HUES6 (cell line): Measurements from ENCODE around the gene CGNL1.
A peak's percentile ranks its signal among the peaks of the same experiment; 100 is the strongest.

Experiments used
- H3K27ac ChIP-seq: 2 replicates; pipeline ENCODE4 v1.7.0; 2013; ENCODE audit warnings: low read depth, mild to moderate bottlenecking, low read length, inconsistent platforms
- H3K27me3 ChIP-seq: 2 replicates; pipeline ENCODE4 v1.6.1; 2013; ENCODE audit warnings: low read length; ENCODE audit not compliant: control insufficient read depth, insufficient read depth
- H3K36me3 ChIP-seq: 2 replicates; pipeline ENCODE4 v1.6.1; 2013; ENCODE audit warnings: low read length; ENCODE audit not compliant: control insufficient read depth, insufficient read depth
- H3K4me1 ChIP-seq: 2 replicates; pipeline ENCODE4 v1.6.1; 2013; ENCODE audit warnings: low read length; ENCODE audit not compliant: control insufficient read depth, insufficient read depth
- H3K4me3 ChIP-seq: 2 replicates; pipeline ENCODE4 v1.5.1; 2013; ENCODE audit warnings: low read depth, low read length
- H3K9ac ChIP-seq: one replicate; pipeline ENCODE4 v1.6.1; 2013; ENCODE audit warnings: mild to moderate bottlenecking, low read length
- H3K9me3 ChIP-seq: 2 replicates; pipeline ENCODE4 v1.6.1; 2013; ENCODE audit warnings: low read depth, low read length; ENCODE audit not compliant: control insufficient read depth, insufficient read depth

CGNL1 gene

DNA sequence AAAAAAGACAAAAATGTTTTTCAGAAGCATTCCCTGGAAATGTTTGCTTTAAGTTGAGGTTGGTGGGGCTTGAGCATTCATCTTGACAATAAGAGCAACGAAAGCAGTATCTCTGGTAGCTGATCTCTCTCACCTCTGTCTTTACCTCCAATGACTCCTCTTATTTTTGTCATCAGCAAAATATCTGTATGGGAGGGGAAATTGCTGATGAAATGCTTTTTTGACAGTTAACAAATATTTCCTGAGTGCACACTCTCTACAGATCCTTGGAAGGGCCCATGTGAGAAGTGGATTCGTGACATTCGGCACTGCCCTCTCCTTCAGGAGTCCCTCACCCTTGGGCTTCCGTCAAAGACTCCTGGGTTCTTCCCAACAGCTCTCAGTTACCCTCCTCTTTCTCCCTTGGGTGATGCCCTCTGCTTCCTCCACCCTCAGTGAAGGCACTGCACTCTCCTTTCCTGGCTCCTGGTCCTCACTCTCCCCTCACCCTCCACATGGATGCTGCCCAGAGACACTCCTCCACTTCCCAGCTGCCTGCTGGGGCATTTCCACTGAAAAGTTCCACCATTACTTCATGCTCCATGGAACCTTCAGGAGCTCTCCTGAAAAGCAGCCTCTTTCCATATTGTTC lies 2.9 kb upstream of the CGNL1 start:
- H3K4me3 ChIP-seq = no peak overlapping the region
- no peak overlapping the region for H3K9ac ChIP-seq
- peaks cover 19% of the 10 kb centered on the region for H3K4me1 ChIP-seq
- no peaks in the 10 kb centered on the region for H3K9me3 ChIP-seq
- no peaks in the 10 kb centered on the region; the same call in 1 of the 2 replicates for H3K27me3 ChIP-seq
- H3K36me3 ChIP-seq = no peaks in the 10 kb centered on the region
- no peak overlapping the region for H3K27ac ChIP-seq

DNA sequence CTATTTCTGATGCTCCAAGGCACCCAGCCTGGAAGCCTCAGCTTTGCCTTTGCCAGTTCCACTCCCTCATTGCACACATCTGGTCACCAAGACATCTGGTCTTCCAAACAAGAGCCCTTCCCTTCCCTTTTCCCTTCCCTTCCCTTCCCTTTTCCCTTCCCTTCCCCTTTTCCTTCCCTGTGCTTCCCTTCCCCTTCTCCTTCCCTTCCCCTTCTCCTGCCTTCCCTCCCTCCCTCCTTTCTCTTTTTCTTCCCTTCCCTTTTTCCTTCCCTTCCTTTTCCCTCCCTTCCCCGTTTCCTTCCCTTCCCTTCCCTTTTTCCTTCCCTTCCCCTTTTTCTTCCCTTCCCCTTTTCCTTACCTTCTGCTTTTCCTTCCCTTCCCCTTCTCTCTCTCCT lies 2.4 kb upstream of the CGNL1 start:
- no peak overlapping the region for H3K27ac ChIP-seq
- H3K4me1 ChIP-seq = peaks cover 23% of the 10 kb centered on the region
- no peaks in the 10 kb centered on the region for H3K36me3 ChIP-seq
- H3K27me3 ChIP-seq = no peaks in the 10 kb centered on the region; the same call in 1 of the 2 replicates
- no peak overlapping the region for H3K4me3 ChIP-seq
- no peak overlapping the region for H3K9ac ChIP-seq
- H3K9me3 ChIP-seq = no peaks in the 10 kb centered on the region

DNA sequence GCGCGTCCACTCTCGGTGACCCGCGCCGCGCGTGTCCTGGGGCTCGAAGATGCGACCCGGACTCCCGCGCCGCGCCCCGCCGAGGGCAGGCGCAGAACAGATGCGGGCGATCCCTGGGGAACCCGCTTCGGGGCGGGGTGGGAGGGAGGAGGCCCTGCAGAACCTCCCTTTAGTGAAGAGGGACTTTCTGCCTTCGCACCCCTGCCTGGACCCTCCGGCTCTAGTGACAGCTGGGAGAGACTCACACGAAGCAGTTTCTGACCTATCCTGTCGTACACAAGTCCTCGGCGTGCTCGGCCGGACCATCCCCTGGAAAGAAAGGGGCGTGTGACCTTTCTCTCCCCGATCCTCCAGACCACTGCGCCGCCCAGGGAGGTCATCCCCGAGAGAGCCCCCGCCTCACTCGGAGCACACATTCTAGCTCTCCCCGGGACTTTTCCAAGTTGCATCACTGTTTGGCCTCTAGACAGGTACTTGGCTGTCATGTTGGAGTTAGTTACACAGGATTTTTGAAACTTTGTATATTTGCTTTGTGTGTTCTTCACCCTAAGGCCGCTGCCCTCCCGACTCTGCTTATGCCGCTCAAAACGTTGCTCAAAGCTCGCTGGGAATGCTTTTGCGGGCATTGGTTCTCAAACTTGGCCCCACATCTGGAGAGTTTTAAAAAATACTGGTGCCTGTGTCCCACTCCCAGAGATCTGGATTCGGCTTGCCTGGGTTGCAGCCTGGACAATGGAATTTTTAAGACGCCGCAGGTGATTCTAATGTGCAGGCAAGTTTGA lies 582 bp downstream of the CGNL1 start:
- H3K9ac ChIP-seq = peak overlapping the region; percentile 62
- no peaks in the 10 kb centered on the region; the same call in 1 of the 2 replicates for H3K27me3 ChIP-seq

DNA sequence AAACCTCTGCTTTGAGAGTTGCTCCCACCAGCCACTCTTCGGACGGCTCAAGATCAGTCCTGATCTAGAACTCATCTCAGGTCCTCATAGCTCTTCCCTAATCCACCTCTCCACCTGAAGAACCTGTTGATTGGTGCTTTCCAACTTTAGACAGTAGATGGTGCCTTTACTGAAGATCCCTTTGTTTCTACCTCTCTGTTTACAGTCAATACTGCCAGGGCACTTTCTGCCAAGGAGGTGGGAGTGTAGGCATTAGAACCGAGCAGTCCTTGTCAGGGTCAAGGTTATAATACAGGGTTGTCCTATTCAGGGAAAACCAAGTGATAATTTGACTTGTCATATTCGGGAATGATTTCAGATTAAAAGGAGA lies 1.2 kb downstream of the CGNL1 start:
- Histone ChIP-seq H3K36me3 (no peaks in the 10 kb centered on the region), H3K9ac (peak overlapping the region; percentile 62), H3K9me3 (no peaks in the 10 kb centered on the region), H3K4me3 (peak overlapping the region; percentile 79), H3K27me3 (no peaks in the 10 kb centered on the region; the same call in 1 of the 2 replicates), H3K4me1 (peaks cover 47% of the 10 kb centered on the region), H3K27ac (no peak overlapping the region)

More for the DNA sequence above, 582 bp downstream of the CGNL1 start:
- Histone ChIP-seq H3K9me3 (no peaks in the 10 kb centered on the region), H3K4me3 (peak overlapping the region; percentile 79), H3K36me3 (no peaks in the 10 kb centered on the region), H3K27ac (no peak overlapping the region), H3K4me1 (peaks cover 47% of the 10 kb centered on the region)

DNA sequence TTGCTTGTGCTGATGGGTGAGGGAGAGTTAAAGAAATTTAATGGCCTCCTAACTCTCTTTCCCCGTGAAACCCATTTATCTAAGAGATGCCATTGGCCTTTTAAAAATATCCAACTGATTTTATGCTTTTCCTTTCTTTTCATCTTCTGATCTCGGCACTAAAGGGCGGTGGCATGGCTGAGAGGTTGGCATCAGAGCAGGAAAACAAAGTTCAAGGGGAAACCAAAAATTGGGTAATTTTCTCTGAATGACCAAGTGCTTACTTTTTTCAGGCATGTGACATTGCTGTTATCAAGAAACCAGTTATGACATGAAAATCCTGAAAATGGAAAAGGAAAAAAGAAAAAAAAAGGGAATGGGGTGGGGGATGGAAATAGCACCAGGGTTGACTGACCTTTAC lies 3.2 kb downstream of the CGNL1 start:
- Histone ChIP-seq H3K9me3 (no peaks in the 10 kb centered on the region), H3K9ac (no peak overlapping the region), H3K27me3 (no peaks in the 10 kb centered on the region)

DNA sequence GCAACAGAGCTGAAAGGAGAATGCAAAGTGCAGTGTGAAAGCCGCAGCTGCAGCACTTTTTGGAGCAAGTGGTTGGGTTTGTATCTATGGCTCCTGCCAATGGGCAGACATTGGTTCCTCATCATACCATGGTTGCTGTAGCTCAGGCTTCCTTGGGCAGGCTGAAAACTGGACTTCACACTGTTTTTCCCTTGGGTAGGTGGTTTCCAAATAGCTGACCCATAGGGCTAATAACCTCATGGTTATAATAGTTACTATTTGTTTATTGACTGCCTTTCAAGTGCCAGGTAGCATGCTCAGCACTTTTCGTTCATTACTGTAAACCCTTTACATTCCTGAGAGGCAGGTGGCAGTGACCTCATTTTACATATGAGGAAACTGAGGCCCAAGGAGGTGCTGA lies 4.5 kb downstream of the CGNL1 start:
- H3K4me3 ChIP-seq = no peak overlapping the region
- H3K4me1 ChIP-seq = peaks cover 66% of the 10 kb centered on the region
- no peaks in the 10 kb centered on the region for H3K27me3 ChIP-seq
- H3K27ac ChIP-seq = no peak overlapping the region
- H3K9ac ChIP-seq = no peak overlapping the region
- no peaks in the 10 kb centered on the region for H3K9me3 ChIP-seq
- no peaks in the 10 kb centered on the region for H3K36me3 ChIP-seq

More for the DNA sequence above, 3.2 kb downstream of the CGNL1 start:
- H3K4me3 ChIP-seq = no peak overlapping the region
- no peak overlapping the region for H3K27ac ChIP-seq
- H3K4me1 ChIP-seq = peaks cover 53% of the 10 kb centered on the region
- no peaks in the 10 kb centered on the region for H3K36me3 ChIP-seq

DNA sequence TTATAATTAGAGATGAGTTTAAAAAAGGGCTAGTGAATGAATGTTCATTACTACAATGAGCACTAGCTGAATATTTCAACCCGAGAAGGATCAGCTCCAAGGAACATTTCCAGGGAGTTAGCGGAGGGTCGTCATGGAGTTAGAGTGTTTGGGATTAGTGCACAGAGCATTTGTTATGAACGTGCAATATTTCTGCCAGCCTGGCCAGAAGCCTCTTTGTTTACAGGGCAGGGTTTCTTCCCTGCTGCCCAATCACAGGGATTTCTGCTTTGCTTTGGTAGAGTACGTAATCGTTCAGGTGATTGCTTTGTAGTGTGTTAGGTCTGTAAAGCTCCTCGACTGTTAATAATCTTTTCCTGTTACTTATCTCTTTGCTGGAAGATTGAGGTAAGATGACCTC lies 5.9 kb downstream of the CGNL1 start:
- Histone ChIP-seq H3K27ac (peak overlapping the region; percentile 16; the same call in 1 of the 2 replicates), H3K9me3 (no peaks in the 10 kb centered on the region), H3K36me3 (no peaks in the 10 kb centered on the region), H3K9ac (no peak overlapping the region), H3K4me3 (no peak overlapping the region), H3K27me3 (no peaks in the 10 kb centered on the region), H3K4me1 (peaks cover 74% of the 10 kb centered on the region)

DNA sequence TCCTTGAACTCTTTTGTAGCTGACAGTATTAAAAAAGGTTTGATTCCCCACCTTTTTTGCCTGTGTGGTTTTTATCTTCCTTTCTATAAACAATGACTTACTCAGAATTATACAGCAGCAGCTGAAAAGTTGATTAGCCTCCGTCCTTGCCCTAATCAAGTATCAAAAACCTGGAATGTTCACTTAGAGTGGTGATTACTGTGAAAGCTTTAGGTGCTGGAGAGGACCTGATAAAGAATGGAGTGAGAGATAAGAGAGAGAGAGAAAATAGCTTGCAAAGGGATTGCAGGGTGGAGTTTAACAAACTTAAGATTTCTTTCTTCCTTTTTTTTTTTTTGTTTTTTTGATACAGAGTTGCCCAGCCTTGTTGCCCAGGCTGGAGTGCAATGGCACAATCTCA lies 6.7 kb downstream of the CGNL1 start:
- no peak overlapping the region for H3K4me3 ChIP-seq
- no peaks in the 10 kb centered on the region for H3K36me3 ChIP-seq
- peak overlapping the region; percentile 16; the same call in 1 of the 2 replicates for H3K27ac ChIP-seq
- H3K9me3 ChIP-seq = no peaks in the 10 kb centered on the region
- peaks cover 74% of the 10 kb centered on the region for H3K4me1 ChIP-seq
- no peak overlapping the region for H3K9ac ChIP-seq
- H3K27me3 ChIP-seq = no peaks in the 10 kb centered on the region

DNA sequence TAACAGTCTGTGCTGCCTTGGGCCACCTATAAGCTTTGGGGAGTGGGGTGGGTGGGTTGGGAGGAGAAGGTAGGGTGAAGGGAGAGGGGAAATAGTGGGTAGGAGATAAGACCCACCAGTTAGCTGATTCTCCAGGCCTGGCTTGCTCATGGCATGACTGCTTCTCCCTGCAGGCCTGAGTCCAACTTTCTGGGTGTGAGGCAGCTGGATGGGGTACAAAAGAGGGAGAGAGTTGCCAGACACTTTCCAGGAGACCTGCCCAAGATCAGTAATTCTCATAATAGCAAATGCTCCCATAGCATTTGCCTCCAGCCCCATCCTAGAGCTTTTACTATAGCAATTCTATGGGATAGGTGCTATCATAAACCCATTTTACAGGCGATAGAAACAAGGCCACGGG lies 7.7 kb downstream of the CGNL1 start:
- Histone ChIP-seq H3K9me3 (no peaks in the 10 kb centered on the region), H3K4me1 (peaks cover 78% of the 10 kb centered on the region), H3K27me3 (no peaks in the 10 kb centered on the region), H3K27ac (no peak overlapping the region), H3K36me3 (no peaks in the 10 kb centered on the region), H3K4me3 (no peak overlapping the region), H3K9ac (no peak overlapping the region)

DNA sequence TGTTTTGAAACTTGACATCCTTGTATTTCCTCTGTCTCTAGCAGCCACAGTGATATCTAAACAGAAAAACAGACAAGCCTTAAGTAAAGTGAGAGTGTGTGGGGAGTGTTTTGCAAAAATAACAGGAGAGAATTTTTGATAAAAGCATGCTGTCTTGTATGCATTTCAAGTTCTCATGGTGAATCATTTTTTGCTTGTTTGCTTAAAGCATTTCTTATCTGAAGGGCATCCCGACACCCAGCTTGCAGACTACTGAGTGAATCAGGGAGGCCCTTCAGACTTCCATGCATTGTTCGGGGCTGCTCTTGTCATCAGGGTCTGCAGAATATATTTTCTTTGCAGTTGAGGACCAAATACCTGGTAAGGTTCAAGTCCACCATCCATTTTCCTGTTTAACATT lies 8.5 kb downstream of the CGNL1 start:
- Histone ChIP-seq H3K4me1 (peaks cover 75% of the 10 kb centered on the region), H3K36me3 (no peaks in the 10 kb centered on the region), H3K9me3 (no peaks in the 10 kb centered on the region), H3K9ac (no peak overlapping the region), H3K27me3 (no peaks in the 10 kb centered on the region), H3K4me3 (no peak overlapping the region), H3K27ac (no peak overlapping the region)

DNA sequence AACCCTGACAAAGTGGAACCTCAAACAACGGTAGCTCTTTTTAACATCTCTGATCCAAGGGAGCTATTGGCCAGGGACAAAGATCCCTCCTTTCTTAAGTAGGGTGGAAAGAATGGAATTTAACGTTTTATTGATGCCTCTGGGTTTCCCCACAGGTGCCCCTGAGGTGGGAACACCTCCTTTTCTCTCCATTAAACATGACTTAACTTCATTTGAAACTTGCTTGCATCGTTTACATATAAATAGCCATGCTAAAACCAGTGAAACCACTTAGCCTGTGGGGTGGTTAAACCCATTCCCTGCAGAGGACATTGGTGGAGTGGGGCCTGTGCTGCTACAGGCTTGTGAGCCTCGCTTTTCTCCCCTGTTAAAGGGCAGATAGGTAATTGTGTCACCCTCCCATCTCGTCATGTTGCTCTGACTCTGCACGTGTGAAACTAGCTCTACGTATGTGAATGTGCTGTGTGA lies 9.7 kb downstream of the CGNL1 start:
- H3K36me3 ChIP-seq = no peaks in the 10 kb centered on the region
- peak overlapping the region; percentile 92 for H3K27ac ChIP-seq
- no peaks in the 10 kb centered on the region for H3K9me3 ChIP-seq
- peak overlapping the region; percentile 52 for H3K9ac ChIP-seq
- peak overlapping the region; percentile 50 for H3K4me3 ChIP-seq
- H3K27me3 ChIP-seq = no peaks in the 10 kb centered on the region
- peaks cover 77% of the 10 kb centered on the region for H3K4me1 ChIP-seq
